HFF-Myc (cell line): ENCODE data around the gene RALGAPA2.

ENCODE experiments used
- DNase-seq: peaks from one replicate; pipeline ENCODE4 v3.0.0-alpha.2; 2011; ENCODE audit warnings: low read depth; ENCODE audit errors: extremely low read depth
- H3K4me3 ChIP-seq: replicated peaks from 2 replicates; pipeline ENCODE4 v1.5.1; 2011; ENCODE audit warnings: low read depth, mild to moderate bottlenecking, control low read depth, low read length
- TF ChIP-seq, protein P1 (sequence below): IDR thresholded peaks from 2 replicates; pipeline ENCODE4 v1.5.1; 2012; ENCODE audit warnings: mild to moderate bottlenecking, low read depth, low read length, control low read depth; ENCODE audit errors: missing control alignments

RALGAPA2 gene

GRCh38 chr20:20476504-20476903 lies 235.9 kb downstream of the RALGAPA2 start:
- no peak for DNase-seq
- no peak overlapping the region for H3K4me3 ChIP-seq
- TF ChIP-seq, protein P1, sequence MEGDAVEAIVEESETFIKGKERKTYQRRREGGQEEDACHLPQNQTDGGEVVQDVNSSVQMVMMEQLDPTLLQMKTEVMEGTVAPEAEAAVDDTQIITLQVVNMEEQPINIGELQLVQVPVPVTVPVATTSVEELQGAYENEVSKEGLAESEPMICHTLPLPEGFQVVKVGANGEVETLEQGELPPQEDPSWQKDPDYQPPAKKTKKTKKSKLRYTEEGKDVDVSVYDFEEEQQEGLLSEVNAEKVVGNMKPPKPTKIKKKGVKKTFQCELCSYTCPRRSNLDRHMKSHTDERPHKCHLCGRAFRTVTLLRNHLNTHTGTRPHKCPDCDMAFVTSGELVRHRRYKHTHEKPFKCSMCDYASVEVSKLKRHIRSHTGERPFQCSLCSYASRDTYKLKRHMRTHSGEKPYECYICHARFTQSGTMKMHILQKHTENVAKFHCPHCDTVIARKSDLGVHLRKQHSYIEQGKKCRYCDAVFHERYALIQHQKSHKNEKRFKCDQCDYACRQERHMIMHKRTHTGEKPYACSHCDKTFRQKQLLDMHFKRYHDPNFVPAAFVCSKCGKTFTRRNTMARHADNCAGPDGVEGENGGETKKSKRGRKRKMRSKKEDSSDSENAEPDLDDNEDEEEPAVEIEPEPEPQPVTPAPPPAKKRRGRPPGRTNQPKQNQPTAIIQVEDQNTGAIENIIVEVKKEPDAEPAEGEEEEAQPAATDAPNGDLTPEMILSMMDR = no peak

DNA sequence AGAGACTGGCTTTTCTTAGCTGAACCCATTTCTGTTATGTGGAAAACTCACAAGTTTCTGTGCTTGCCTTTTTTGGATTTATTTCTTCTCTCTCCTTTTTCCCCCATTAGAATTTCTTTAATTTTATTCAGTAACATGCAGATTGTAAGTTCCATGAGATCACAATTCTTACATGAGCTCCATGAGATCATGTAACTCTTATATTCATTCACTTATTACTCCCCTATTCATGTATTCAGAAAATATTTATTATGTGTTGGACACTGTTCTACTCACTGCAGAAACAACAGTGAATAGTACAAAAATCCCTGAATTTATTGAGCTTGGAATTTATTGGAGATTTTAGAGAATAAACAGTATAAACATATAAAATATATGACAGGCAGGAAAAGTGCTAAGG lies 238.8 kb downstream of the RALGAPA2 start:
- H3K4me3 ChIP-seq = no peak overlapping the region
- DNase-seq = no peak
- TF ChIP-seq, protein P1 = no peak

DNA sequence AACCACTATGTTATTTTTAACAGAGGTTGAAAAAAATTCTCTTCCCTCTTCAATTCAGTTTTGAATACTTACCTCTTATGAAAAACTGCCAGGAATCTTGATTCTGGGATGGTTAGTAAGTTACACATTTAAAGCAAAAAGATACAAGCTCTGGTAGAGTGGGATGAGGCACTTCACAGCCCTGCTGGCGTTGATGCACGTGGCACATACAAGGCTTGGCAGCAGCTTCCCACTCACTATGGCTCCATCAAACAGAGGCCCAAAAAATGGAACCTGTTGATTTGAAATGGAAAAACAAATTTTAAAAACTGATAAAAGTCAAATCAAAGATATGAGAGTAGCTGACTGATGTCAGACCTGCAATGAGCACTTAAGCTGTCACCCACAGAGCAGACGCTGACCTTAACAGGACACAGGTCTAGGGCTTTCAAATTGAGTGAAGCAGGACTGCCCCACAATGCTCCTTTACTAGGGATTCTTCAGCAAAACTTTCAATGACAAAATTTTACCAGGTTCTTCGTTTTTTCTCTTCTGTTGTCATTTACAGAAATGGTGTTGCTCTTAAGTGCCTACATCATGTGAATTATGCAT lies 239.7 kb downstream of the RALGAPA2 start:
- DNase-seq = no peak
- TF ChIP-seq, protein P1 = no peak
- H3K4me3 ChIP-seq = no peak overlapping the region

DNA sequence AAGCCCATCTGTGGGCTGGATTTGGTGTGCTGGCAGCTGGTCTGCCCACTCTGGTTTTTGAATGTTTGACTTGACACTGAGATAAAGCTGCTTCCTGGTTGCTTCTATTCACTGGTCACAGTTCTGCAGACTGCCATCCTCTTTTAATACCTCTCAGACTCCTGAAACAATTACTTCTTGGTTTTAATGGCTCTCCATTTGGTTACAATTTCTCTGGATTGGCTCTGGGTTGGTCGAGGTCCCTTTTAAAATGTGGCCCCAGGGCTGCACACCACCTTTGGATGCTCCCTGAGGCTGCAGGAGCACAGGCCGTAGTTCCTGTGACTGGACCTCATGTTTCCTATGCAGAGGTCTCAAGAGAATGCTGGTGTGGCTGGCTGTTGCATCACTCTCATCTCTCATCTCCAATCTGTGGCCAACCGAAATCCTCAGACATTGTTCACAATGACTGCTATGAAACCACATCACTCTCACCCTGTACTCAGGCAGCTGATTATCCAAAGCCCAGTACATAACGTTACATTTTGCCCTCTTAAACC lies 246.0 kb downstream of the RALGAPA2 start:
- DNase-seq = no peak
- TF ChIP-seq, protein P1 = no peak
- H3K4me3 ChIP-seq = no peak overlapping the region

DNA sequence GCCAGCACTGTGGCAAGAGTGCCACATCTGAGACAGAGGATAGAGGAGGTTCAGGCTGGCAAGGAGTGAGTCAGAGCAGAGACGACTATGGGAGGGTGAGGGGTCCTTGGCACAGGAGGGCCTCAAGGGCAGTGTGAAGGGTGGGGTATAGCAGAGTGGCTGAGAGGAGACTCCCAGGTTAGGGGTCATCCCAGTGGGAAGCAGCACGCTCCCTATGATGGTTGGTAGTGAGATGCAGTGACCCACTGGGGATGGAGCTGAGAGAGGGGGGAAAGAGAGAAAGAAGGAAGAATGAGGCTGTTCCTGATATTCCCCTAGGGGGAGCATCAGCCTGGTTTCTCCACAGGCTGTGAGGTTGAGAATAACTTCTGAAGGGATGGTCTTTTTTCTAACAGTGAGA lies 247.2 kb downstream of the RALGAPA2 start:
- no peak overlapping the region for H3K4me3 ChIP-seq
- no peak for DNase-seq
- TF ChIP-seq, protein P1 = peak; percentile 37

- DNase-seq = no peak
- TF ChIP-seq, protein P1 = no peak
- no peak overlapping the region for H3K4me3 ChIP-seq
These were observed 248.5 kb downstream of the RALGAPA2 start for GRCh38 chr20:20463933-20464374.

DNA sequence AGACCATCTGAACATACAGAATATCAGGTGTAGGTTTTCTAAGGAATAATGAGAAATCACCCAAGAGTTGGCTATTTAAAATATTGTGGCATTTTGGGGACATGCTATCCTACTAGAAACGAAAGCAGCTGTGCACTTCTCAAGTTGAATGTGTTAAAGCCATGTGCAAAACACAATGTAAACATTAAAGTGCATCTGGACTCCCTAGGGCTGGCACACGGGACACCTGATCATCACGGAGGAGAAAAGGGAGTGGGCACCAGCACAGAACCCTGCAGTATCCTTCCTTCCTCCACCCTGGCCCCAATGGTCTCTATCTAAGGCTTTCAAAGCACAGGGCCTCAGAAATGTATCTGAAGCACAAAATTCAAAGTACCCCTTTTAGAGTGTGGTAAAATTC lies 250.3 kb downstream of the RALGAPA2 start:
- no peak for DNase-seq
- no peak overlapping the region for H3K4me3 ChIP-seq
- TF ChIP-seq, protein P1 = no peak
